ENCODE results near the gene SLC9A9.

The SLC9A9 gene

GRCh38 chr3:143885780-143886427 lies 37.6 kb upstream of the SLC9A9 start:
- Histone ChIP-seq H4K20me1 (ENCODE audit: insufficient read depth, low read length) (no peaks in the 10 kb centered on the region), H3K9ac (ENCODE audit: low read depth, low read length) (no peak overlapping the region), H3K27me3 (ENCODE audit: insufficient read depth, low read length, poor library complexity) (peaks cover 39% of the 10 kb centered on the region), H2AFZ (ENCODE audit: low read depth, low read length) (no peak overlapping the region), H3K4me1 (ENCODE audit: insufficient read depth, low read length) (no peaks in the 10 kb centered on the region), H3K4me3 (ENCODE audit: low read depth in 1 of 2, low read length in 2 of 2) (no peak overlapping the region), H3K79me2 (ENCODE audit: insufficient read depth, low read length) (no peaks in the 10 kb centered on the region), H3K4me2 (ENCODE audit: insufficient read depth, low read length) (no peak overlapping the region), H3K36me3 (ENCODE audit: insufficient read depth, low read length) (no peaks in the 10 kb centered on the region), H3K27ac (ENCODE audit: low read length) (no peak overlapping the region), H3K9me3 (ENCODE audit: insufficient read depth, low read length, severe bottlenecking) (no peaks in the 10 kb centered on the region)
- peak; percentile 47 for DNase-seq
- peak; percentile 95 for ATAC-seq (ENCODE audit: insufficient read depth, low read depth)
- TF ChIP-seq, protein P1, sequence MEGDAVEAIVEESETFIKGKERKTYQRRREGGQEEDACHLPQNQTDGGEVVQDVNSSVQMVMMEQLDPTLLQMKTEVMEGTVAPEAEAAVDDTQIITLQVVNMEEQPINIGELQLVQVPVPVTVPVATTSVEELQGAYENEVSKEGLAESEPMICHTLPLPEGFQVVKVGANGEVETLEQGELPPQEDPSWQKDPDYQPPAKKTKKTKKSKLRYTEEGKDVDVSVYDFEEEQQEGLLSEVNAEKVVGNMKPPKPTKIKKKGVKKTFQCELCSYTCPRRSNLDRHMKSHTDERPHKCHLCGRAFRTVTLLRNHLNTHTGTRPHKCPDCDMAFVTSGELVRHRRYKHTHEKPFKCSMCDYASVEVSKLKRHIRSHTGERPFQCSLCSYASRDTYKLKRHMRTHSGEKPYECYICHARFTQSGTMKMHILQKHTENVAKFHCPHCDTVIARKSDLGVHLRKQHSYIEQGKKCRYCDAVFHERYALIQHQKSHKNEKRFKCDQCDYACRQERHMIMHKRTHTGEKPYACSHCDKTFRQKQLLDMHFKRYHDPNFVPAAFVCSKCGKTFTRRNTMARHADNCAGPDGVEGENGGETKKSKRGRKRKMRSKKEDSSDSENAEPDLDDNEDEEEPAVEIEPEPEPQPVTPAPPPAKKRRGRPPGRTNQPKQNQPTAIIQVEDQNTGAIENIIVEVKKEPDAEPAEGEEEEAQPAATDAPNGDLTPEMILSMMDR (IDR thresholded peaks at IDR 0.05; ENCODE audit: borderline replicate concordance, extremely low read depth, low read length, poor library complexity, severe bottlenecking) = peak; percentile 88
- TF ChIP-seq EZH2 (IDR thresholded peaks at IDR 0.05; ENCODE audit: borderline replicate concordance, low read depth, low read length, severe bottlenecking) = no peak

GRCh38 chr3:143884861-143885260 lies 36.6 kb upstream of the SLC9A9 start:
- DNase-seq = no peak
- H3K79me2 ChIP-seq (ENCODE audit: insufficient read depth, low read length) = no peaks in the 10 kb centered on the region
- no peaks in the 10 kb centered on the region for H3K36me3 ChIP-seq (ENCODE audit: insufficient read depth, low read length)
- no peaks in the 10 kb centered on the region for H3K9me3 ChIP-seq (ENCODE audit: insufficient read depth, low read length, severe bottlenecking)
- H3K27ac ChIP-seq (ENCODE audit: low read length) = no peak overlapping the region
- TF ChIP-seq, protein P1 (IDR thresholded peaks at IDR 0.05; ENCODE audit: borderline replicate concordance, extremely low read depth, low read length, poor library complexity, severe bottlenecking) = no peak
- TF ChIP-seq EZH2 (IDR thresholded peaks at IDR 0.05; ENCODE audit: borderline replicate concordance, low read depth, low read length, severe bottlenecking) = no peak
- peaks cover 29% of the 10 kb centered on the region for H3K27me3 ChIP-seq (ENCODE audit: insufficient read depth, low read length, poor library complexity)
- H2AFZ ChIP-seq (ENCODE audit: low read depth, low read length) = no peak overlapping the region
- no peak overlapping the region for H3K9ac ChIP-seq (ENCODE audit: low read depth, low read length)
- no peak overlapping the region for H3K4me2 ChIP-seq (ENCODE audit: insufficient read depth, low read length)
- no peak overlapping the region for H3K4me3 ChIP-seq (ENCODE audit: low read depth in 1 of 2, low read length in 2 of 2)
- ATAC-seq (ENCODE audit: insufficient read depth, low read depth) = no peak
- H3K4me1 ChIP-seq (ENCODE audit: insufficient read depth, low read length) = no peaks in the 10 kb centered on the region
- no peaks in the 10 kb centered on the region for H4K20me1 ChIP-seq (ENCODE audit: insufficient read depth, low read length)

DNA sequence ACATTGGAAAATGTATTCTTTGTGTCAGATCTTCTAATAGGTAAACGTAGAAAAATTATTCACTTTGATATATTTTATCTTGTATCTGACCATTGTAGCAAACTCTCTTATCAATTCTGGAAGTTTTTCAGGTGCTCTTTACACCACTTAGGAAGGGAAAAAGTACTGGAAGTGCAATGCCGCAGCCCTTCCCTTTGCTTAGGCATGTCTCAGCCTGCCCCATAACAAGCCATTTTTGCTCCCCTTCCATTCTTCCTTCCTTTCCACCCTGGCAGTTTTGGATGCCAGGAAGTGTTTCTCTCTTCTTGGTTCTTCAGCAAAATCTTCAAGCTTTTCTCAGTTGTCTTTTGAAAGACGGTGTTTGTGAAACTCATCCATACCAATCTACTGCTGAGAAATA lies 34.9 kb upstream of the SLC9A9 start:
- H3K4me1 ChIP-seq (ENCODE audit: insufficient read depth, low read length) = no peaks in the 10 kb centered on the region
- H3K4me2 ChIP-seq (ENCODE audit: insufficient read depth, low read length) = no peak overlapping the region
- peaks cover 15% of the 10 kb centered on the region for H3K27me3 ChIP-seq (ENCODE audit: insufficient read depth, low read length, poor library complexity)
- no peaks in the 10 kb centered on the region for H3K79me2 ChIP-seq (ENCODE audit: insufficient read depth, low read length)
- no peaks in the 10 kb centered on the region for H4K20me1 ChIP-seq (ENCODE audit: insufficient read depth, low read length)
- no peaks in the 10 kb centered on the region for H3K9me3 ChIP-seq (ENCODE audit: insufficient read depth, low read length, severe bottlenecking)
- no peak overlapping the region for H3K4me3 ChIP-seq (ENCODE audit: low read depth in 1 of 2, low read length in 2 of 2)
- H3K27ac ChIP-seq (ENCODE audit: low read length) = no peak overlapping the region
- TF ChIP-seq, protein P1 (IDR thresholded peaks at IDR 0.05; ENCODE audit: borderline replicate concordance, extremely low read depth, low read length, poor library complexity, severe bottlenecking) = no peak
- no peak for TF ChIP-seq EZH2 (IDR thresholded peaks at IDR 0.05; ENCODE audit: borderline replicate concordance, low read depth, low read length, severe bottlenecking)
- H2AFZ ChIP-seq (ENCODE audit: low read depth, low read length) = no peak overlapping the region
- ATAC-seq (ENCODE audit: insufficient read depth, low read depth) (no peak), DNase-seq (no peak)
- H3K36me3 ChIP-seq (ENCODE audit: insufficient read depth, low read length) = no peaks in the 10 kb centered on the region
- H3K9ac ChIP-seq (ENCODE audit: low read depth, low read length) = no peak overlapping the region

Measured in DND-41 (cell line).